Measurements from ENCODE around the gene REPS1. TPM values are rescaled to one million over a fixed set of nuclear protein-coding genes. Genes with fewer than 3 reads are reported as not detected.
"Not testable (repeated sequence)": the region's sequence is repeated elsewhere in the genome, so short reads cannot be mapped to it uniquely, and the experiment has no call there.

Gene REPS1
- total and polyA plus RNA-seq, 11 donors: 16.3 to 65.8 (median 38.3) TPM

DNA sequence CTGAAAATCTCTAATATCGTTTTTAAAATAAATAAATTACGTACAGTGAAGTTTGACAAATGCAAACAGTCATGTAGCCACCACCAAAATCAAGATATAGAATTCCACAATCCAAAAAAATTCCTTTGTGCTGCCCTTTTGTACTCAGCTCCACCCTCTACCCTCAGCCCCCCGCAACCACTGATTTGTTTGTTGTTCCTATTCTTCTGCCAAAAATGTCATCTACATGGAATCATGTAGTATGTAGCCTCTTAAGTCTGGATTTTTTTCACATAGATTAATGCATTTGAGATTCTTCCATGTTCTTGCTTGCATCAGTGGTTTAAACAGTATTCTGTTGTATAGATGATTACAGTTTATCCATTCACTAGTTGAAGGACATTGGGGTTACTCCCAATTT, 8.5 kb upstream of the REPS1 start:
- no peaks in the 10 kb centered on the region for H3K4me1 ChIP-seq
- H3K9me3 ChIP-seq: no peaks in the 10 kb centered on the region
- no peak overlapping the region for H3K27ac ChIP-seq
- no peaks in the 10 kb centered on the region for H3K36me3 ChIP-seq
- intact Hi-C loops (cut with DNase I): no loop called here
- ATAC-seq: no peak
- no peak overlapping the region for H3K4me3 ChIP-seq
- no peak for TF ChIP-seq POLR2A (IDR thresholded peaks at IDR 0.05)
- TF ChIP-seq, protein P1, sequence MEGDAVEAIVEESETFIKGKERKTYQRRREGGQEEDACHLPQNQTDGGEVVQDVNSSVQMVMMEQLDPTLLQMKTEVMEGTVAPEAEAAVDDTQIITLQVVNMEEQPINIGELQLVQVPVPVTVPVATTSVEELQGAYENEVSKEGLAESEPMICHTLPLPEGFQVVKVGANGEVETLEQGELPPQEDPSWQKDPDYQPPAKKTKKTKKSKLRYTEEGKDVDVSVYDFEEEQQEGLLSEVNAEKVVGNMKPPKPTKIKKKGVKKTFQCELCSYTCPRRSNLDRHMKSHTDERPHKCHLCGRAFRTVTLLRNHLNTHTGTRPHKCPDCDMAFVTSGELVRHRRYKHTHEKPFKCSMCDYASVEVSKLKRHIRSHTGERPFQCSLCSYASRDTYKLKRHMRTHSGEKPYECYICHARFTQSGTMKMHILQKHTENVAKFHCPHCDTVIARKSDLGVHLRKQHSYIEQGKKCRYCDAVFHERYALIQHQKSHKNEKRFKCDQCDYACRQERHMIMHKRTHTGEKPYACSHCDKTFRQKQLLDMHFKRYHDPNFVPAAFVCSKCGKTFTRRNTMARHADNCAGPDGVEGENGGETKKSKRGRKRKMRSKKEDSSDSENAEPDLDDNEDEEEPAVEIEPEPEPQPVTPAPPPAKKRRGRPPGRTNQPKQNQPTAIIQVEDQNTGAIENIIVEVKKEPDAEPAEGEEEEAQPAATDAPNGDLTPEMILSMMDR (IDR thresholded peaks at IDR 0.05): no peak
- DNase-seq: no peak
- no peaks in the 10 kb centered on the region for H3K27me3 ChIP-seq
- WGBS, 4 donors: 74 to 91% (median 82%) methylated on average over 3 of the region's 3 CpGs

DNA sequence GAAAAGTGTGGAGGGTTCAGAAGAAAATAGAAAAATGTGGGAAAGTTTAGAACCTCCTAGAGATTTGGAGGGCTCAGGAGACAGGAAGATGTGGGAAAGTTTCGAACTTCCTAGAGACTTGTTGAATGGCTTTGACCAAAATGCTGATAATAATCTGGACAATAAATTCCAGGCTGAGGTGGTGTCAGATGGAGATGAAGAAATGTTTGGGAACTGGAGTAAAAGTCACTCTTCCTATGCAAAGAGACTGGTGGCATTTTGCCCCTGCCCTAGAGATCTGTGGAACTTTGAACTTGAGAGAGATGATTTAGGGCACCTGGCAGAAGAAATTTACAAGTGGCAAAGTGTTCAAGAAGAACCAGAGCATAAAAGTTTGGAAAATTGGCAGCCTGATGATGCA, 5.4 kb upstream of the REPS1 start:
- H3K27me3 ChIP-seq; intact Hi-C loops (cut with DNase I); H3K4me1 ChIP-seq; ATAC-seq; DNase-seq; H3K36me3 ChIP-seq; H3K27ac ChIP-seq; H3K9me3 ChIP-seq; H3K4me3 ChIP-seq: not testable (repeated sequence)
- WGBS, 4 donors: 70 to 97% (median 86%) methylated on average over 1 of the region's 1 CpG

DNA sequence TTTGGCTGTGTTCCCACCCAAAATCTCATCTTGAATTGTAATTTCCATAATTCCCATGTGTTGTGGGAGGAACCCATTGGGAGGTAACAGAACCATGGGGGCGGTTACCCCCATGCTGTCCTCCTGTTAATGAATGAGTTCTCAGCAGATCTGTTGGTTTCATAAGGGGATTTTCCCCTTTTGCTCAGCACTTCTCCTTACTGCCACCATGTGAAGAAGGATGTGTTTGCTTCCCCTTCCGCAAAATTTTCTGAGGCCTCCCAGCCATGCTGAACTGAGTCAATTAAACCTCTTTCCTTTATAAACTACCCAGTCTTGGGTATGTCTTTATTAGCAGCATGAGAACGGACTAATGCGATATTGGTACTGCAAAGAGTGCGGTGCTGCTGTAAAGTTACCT, 4.9 kb upstream of the REPS1 start:
- H3K27ac ChIP-seq; H3K36me3 ChIP-seq; intact Hi-C loops (cut with DNase I); ATAC-seq; H3K9me3 ChIP-seq; H3K4me3 ChIP-seq; H3K4me1 ChIP-seq; H3K27me3 ChIP-seq; DNase-seq: not testable (repeated sequence)
- WGBS, 4 donors: 90 to 94% (median 90%) methylated on average over 5 of the region's 5 CpGs

DNA sequence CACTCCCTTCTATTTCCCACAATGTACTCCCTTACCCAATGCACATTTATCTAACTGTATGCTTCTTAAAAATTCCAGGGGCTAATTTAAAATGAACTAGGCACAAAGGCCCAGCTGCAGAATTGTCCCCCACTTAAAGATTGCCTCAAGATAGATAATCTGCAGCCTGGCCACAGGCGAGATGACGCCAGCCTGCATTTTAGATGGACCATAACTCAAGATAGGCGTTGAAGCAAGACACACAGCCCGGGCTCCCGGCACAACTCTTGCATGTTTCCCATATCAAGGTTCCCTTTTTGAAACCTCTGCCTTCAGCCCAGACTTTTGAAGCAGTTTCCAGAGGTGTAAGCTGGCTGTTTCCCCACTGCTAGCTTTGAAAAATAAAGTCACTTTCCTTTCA, 3.2 kb upstream of the REPS1 start:
- H3K36me3 ChIP-seq: no peaks in the 10 kb centered on the region
- H3K9me3 ChIP-seq: no peaks in the 10 kb centered on the region
- WGBS, 4 donors: 69 to 86% (median 75%) methylated on average over 5 of the region's 5 CpGs

GRCh38 chr6:138989098-138989983, 1.3 kb upstream of the REPS1 start:
- no peak for DNase-seq
- Histone ChIP-seq H3K36me3 (no peaks in the 10 kb centered on the region), H3K4me1 (peaks cover 0 to 34% (median 21%) of the 10 kb centered on the region in 12 donors), H3K27me3 (no peaks in the 10 kb centered on the region), H3K4me3 (no peak overlapping the region), H3K27ac (no peak overlapping the region), H3K9me3 (no peaks in the 10 kb centered on the region)
- TF ChIP-seq POLR2A (IDR thresholded peaks at IDR 0.05): no peak
- TF ChIP-seq, protein P1 (IDR thresholded peaks at IDR 0.05): no peak
- whole genome bisulfite sequencing, 4 donors: 95 to 98% (median 96%) methylated on average over 5 of the region's 5 CpGs
- no peak for ATAC-seq
- intact Hi-C loops (cut with DNase I): loop anchor here in 7 of 10 donors (2.0 to 10.0 kb wide), 6 partner anchors 42 to 175 kb away; partner anchors contain the start of gene HECA (in 1 of the 7)

More for the DNA sequence above, 3.2 kb upstream of the REPS1 start:
- Histone ChIP-seq H3K27ac (no peak overlapping the region), H3K4me1 (peaks cover 0 to 16% (median 6%) of the 10 kb centered on the region in 12 donors), H3K4me3 (no peak overlapping the region), H3K27me3 (no peaks in the 10 kb centered on the region)
- intact Hi-C loops (cut with DNase I): loop anchor here in 1 of 10 donors (2.0 kb wide), 1 partner anchor 176 kb away; no protein-coding TSS in a partner anchor
- TF ChIP-seq, protein P1 (IDR thresholded peaks at IDR 0.05): no peak
- no peak for TF ChIP-seq POLR2A (IDR thresholded peaks at IDR 0.05)
- ATAC-seq (no peak), DNase-seq (no peak)
